ENCODE results near the gene ANO1.

Gene ANO1

DNA sequence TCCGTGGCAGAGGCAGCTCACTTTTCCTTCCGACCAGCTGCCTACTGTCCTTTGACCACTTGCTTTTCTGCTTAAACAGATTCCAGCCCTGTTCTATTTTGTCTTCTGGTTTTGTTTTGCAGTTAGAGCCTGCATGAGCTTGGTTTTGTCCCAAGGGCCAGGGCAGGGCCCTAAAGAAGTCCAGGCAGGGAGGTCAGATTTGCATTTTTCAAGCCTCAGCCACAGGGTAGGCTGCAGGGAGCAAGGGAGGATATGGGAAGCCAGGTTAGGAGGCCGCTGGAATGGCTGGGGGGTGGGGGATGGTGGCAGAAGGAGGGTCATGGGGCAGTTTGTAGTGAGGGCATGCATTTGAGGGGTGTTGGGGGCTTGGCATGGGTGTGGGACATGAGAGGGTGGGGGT is 148.1 kb downstream of the ANO1 start:
- DNase-seq, result no peak

DNA sequence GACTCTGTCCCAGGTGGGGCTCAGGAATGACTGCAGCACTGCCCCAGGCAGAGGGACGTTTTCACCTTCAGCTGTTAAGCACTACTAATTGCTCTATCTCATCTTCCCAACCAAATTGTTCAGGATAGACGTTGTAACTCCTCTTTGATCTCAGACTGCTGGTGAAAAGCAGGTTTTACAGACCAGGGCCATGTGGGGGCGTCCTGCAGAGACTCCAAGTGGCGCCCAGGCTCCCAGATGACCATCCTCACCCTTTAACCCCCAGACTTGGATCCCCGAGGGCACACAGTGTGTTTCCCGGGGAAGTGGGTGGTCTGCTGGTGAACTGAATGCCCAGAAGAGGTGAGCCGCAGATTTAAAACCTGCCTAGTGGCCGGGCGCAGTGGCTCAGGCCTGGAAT is 148.8 kb downstream of the ANO1 start:
- no peak for DNase-seq

DNA sequence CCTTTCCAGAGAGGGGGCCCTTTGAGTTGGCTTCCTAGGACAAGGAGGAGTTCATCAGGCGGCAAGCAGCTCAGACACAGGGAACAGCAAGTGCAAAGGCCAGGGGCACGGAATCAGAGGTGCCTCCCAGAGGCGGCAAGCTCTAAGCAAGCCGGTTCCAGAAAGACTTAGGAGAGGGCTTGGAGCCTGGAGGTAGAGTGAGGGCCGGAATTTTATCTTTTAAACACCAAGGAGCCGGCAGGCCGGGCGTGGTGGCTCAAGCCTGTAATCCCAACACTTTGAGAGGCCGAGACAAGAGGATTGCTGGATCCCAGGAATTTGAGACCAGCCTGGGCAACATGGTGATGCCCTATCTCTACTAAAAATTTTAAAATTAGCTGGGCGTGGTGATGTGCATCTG is 151.6 kb downstream of the ANO1 start:
- no peak for DNase-seq

DNA sequence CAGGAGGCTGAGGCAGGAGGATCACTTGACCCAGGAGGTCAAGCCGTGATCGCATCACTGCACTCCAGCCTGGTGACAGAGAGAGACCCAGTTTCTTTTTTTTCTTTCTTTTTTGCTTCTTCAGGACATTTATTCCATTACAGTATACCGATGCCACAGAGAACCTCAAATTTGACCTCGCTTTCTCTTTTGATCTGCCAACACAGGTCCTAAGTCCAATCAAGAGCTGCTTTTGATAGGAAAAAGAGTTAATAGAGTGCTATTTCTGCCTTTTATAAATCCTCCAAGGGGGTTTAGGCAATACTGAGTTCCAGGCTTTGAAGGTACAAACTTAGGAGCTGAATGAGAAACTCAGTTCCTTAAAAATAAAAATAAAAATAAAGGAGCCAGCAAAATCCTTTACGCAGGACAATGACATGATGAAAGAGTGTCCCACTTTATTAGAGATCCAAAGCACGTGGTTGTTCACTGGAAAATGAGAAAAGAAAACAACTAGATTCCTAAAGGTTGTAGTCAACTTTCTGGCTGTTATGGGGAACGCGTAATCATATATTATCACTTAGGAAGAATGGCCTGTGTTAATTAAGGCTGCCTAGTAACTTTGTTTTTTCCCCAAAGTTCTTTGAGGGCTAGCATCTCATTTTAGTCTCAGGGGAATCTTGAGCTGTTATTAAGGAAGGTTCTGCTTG is 152.2 kb downstream of the ANO1 start:
- DNase-seq, result no peak

DNA sequence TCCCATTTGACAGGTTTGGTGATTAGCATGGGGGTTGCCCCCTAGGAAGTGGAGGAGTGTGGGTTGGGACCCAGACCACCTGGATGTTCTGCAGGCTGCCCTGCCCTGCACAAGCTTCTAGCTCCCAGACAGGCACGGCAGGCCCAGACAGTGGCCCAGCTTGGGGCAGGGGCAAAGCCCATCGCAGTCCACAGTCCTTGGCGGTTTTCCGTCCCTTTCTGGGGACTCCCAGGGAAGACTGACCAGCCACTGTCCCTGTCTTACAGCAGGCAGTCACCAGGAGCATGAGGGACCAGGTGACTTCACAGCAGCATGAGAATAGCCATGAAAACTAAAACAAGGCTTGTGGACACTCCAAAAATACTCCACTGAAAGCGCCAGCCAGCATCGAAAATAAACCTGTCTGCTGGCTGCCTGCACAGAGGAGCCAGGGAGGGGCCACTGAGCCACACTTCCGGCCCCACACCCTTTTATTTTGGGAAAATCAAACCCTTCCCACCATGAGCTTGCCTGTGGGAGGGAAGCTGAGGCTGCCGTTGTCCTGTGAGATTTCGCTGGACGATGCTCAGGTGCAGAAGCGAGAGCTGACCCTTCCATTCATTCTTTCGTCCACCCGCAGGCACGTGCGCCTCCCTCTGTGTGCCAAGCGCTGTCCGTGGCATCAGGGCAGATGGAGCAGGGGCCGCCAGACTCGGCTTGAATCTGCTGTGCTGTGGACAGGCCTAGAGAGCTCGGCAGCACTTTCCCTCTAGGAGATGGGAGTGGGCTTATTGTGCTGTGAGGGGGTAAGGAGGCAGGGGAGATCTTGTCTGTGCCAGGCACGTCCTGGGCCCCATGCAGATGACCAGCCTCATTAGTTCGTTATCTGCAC is 153.0 kb downstream of the ANO1 start:
- no peak for DNase-seq

DNA sequence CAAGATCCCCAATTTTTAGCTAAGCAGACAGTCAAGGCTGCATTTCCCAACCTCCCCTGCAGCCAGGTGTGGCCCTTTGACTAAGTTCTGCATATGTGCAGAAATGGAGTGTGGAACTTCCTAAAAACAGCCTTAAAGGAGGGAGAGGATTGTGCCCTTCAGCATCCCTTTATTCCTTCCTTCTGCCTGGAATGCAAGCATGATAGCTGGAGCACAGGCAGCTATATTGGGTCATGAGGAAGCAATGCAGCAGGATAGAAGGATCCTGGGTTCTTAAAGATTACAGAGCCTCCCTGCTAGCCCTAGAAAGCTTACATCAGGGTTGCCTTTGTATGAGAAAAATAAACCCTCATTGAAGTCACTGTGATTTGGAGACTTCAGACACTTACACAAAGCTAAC is 154.9 kb downstream of the ANO1 start:
- no peak for DNase-seq

DNA sequence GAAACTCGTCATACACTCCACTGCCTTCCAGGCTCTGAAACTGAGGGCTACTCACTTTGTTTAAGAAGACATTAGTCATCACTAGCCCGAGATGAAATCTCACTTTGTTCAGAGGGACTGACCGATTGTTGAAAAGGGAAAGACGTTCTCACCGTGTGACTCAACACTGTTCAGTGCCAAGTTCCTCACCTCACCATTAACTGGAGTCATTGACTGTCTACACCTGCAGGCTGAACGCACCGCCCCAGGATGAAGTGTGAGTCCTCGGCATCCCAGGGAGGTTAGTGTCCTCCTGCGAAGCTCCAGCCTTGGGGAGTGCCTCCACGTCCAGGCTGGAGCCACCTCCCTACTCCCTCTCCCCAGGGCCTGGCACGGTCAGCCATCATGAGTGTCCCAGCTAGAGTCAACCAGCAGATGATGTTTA is 155.4 kb downstream of the ANO1 start:
- DNase-seq, result no peak

DNA sequence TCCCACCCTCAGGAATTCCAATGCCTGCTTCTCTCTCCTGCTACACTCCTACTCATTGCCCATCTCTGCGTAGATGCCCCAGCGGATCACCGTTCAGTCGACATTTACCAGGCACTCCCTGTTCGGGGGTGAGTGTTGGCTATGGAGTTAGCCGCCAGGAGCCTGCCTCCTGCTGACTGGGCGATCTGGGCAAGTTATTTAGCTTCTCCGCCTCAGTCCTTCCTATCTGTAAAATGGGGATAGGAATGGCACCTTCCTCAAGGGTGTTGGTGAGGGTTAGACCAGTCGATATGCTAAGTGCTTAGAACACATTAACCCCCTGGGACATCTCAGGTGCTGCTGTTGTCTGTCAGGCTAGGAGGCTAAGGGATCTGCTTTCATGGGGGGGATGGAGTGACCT is 155.8 kb downstream of the ANO1 start:
- DNase-seq, result no peak

Data from NCI-H446 treated with DMSO at 0.1 percent for 48 hours (cell line).